WTC11 (cell line): ENCODE measurements around the gene HLCS. TPM values are rescaled to one million over a fixed set of nuclear protein-coding genes. Genes with fewer than 3 reads are reported as not detected.

Experiments
- ATAC-seq: fragments of 200-7000 bp; cut with Tn5 transposase; 2 replicates; pipeline ENCODE4 v1.10.0; 2021; ENCODE audit warnings: mild to moderate bottlenecking, moderate library complexity
- CTCF ChIA-PET: fragments of 300-600 bp; sonication (Branson Sonifier 250); formaldehyde crosslinking; loops from one replicate; lab custom pipeline; 2021; ENCODE audit warnings: antibody characterized with exemption; lab: Charles Lee
- POLR2A ChIA-PET: fragments of 350-600 bp; sonication (Branson Sonifier 250); formaldehyde crosslinking; loops from one replicate; lab custom pipeline; 2021; ENCODE audit warnings: antibody characterized with exemption; lab: Charles Lee
- DNase-seq: peaks from one replicate; pipeline ENCODE4 v3.0.0; 2021; ENCODE audit warnings: low spot score
- H3K27ac Mint-ChIP-seq: 2 replicates; pipeline ENCODE4 v1.8.0; 2021; ENCODE audit warnings: mixed read lengths
- H3K27me3 Mint-ChIP-seq: 2 replicates; pipeline ENCODE4 v1.8.0; 2021; ENCODE audit warnings: low read depth, mild to moderate bottlenecking, moderate library complexity, mixed read lengths
- H3K36me3 Mint-ChIP-seq: 2 replicates; pipeline ENCODE4 v1.8.0; 2021; ENCODE audit warnings: mixed read lengths
- H3K4me1 Mint-ChIP-seq: 2 replicates; pipeline ENCODE4 v1.8.0; 2022; ENCODE audit warnings: mixed read lengths
- H3K4me3 Mint-ChIP-seq: 2 replicates; pipeline ENCODE4 v1.8.0; 2021; ENCODE audit warnings: mild to moderate bottlenecking, moderate library complexity, mixed read lengths
- H3K9me3 Mint-ChIP-seq: 2 replicates; pipeline ENCODE4 v1.8.0; 2021; ENCODE audit warnings: mixed read lengths
- AR ChIP-seq: fragments of 250-450 bp; sonication (Bioruptor Pico); IDR thresholded peaks from 2 replicates; pipeline ENCODE4 v1.9.0; 2021; ENCODE audit warnings: mild to moderate bottlenecking
- ARID4B ChIP-seq: sonication (generic); formaldehyde crosslinking; IDR thresholded peaks from 2 replicates; pipeline ENCODE4 v1.8.0; 2023; ENCODE audit warnings: missing genetic modification reagents, mild to moderate bottlenecking, borderline replicate concordance
- CDX4 ChIP-seq: fragments of 250-450 bp; sonication (Bioruptor Pico); IDR thresholded peaks from 2 replicates; pipeline ENCODE4 v1.9.0; 2021; ENCODE audit warnings: moderate library complexity, mild to moderate bottlenecking, inconsistent platforms, borderline replicate concordance
- CTCF ChIP-seq: fragments of 200-600 bp; IDR thresholded peaks from 2 replicates; pipeline ENCODE4 v1.8.0; 2022; ENCODE audit warnings: antibody characterized with exemption
- IRF1 ChIP-seq: sonication (generic); formaldehyde crosslinking; IDR thresholded peaks from 2 replicates; pipeline ENCODE4 v1.8.0; 2023; ENCODE audit warnings: missing genetic modification reagents
- IRF2 ChIP-seq: sonication (generic); formaldehyde crosslinking; IDR thresholded peaks from 2 replicates; pipeline ENCODE4 v1.8.0; 2022; ENCODE audit warnings: low read depth, missing genetic modification reagents, borderline replicate concordance
- JAZF1 ChIP-seq: fragments of 250-450 bp; sonication (Bioruptor Pico); IDR thresholded peaks from 2 replicates; pipeline ENCODE4 v1.9.0; 2021; ENCODE audit warnings: moderate library complexity, mild to moderate bottlenecking, inconsistent platforms
- MYBL2 ChIP-seq: sonication (generic); formaldehyde crosslinking; IDR thresholded peaks from 2 replicates; pipeline ENCODE4 v1.8.1; 2023; ENCODE audit warnings: mild to moderate bottlenecking, moderate library complexity, missing genetic modification reagents
- NFATC4 ChIP-seq: fragments of 250-450 bp; sonication (Bioruptor Pico); IDR thresholded peaks from 2 replicates; pipeline ENCODE4 v1.9.0; 2021; ENCODE audit warnings: mild to moderate bottlenecking
- NR2C2 ChIP-seq: sonication (generic); formaldehyde crosslinking; IDR thresholded peaks from 2 replicates; pipeline ENCODE4 v1.8.0; 2022; ENCODE audit warnings: mild to moderate bottlenecking, missing genetic modification reagents
- NR3C1 ChIP-seq: sonication (generic); formaldehyde crosslinking; conservative IDR thresholded peaks from 2 replicates; pipeline ENCODE4 v1.8.1; 2023; ENCODE audit warnings: low read depth, mild to moderate bottlenecking, missing genetic modification reagents
- RORB ChIP-seq: fragments of 250-450 bp; sonication (Bioruptor Pico); IDR thresholded peaks from 2 replicates; pipeline ENCODE4 v1.9.0; 2021; ENCODE audit warnings: mild to moderate bottlenecking
- TP53 ChIP-seq: sonication (generic); formaldehyde crosslinking; IDR thresholded peaks from 2 replicates; pipeline ENCODE4 v1.8.1; 2023; ENCODE audit warnings: mild to moderate bottlenecking, missing genetic modification reagents
- total RNA-seq: library from RNA; stranded (reverse); gene quantifications from 3 replicates; pipeline ENCODE4 v1.2.3, GENCODE V29; 2021
- TF ChIP-seq, protein P1 (sequence below): sonication (generic); formaldehyde crosslinking; IDR thresholded peaks from 2 replicates; pipeline ENCODE4 v1.8.0; 2023; ENCODE audit warnings: mild to moderate bottlenecking, missing genetic modification reagents
- TF ChIP-seq, protein P2 (sequence below): sonication (generic); formaldehyde crosslinking; IDR thresholded peaks from 2 replicates; pipeline ENCODE4 v1.8.1; 2023; ENCODE audit warnings: mild to moderate bottlenecking, missing genetic modification reagents
- TF ChIP-seq, protein P3 (sequence below): sonication (generic); formaldehyde crosslinking; IDR thresholded peaks from 2 replicates; pipeline ENCODE4 v1.8.0; 2022; ENCODE audit warnings: mild to moderate bottlenecking, missing genetic modification reagents
- TF ChIP-seq, protein P4 (sequence below): sonication (generic); formaldehyde crosslinking; IDR thresholded peaks from 2 replicates; pipeline ENCODE4 v1.8.1; 2023; ENCODE audit warnings: mild to moderate bottlenecking, missing genetic modification reagents

The HLCS gene
- total RNA-seq, 1 experiment from 2014 or later = 9.3 TPM

- TF ChIP-seq ARID4B (CRISPR knock-in tag) (no peak), IRF2 (CRISPR knock-in tag) (no peak), MYBL2 (CRISPR knock-in tag) (no peak), CTCF (no peak), RORB (CRISPR knock-in tag) (no peak), NR3C1 (CRISPR knock-in tag) (no peak), NR2C2 (CRISPR knock-in tag) (no peak)
- TF ChIP-seq, protein P1, sequence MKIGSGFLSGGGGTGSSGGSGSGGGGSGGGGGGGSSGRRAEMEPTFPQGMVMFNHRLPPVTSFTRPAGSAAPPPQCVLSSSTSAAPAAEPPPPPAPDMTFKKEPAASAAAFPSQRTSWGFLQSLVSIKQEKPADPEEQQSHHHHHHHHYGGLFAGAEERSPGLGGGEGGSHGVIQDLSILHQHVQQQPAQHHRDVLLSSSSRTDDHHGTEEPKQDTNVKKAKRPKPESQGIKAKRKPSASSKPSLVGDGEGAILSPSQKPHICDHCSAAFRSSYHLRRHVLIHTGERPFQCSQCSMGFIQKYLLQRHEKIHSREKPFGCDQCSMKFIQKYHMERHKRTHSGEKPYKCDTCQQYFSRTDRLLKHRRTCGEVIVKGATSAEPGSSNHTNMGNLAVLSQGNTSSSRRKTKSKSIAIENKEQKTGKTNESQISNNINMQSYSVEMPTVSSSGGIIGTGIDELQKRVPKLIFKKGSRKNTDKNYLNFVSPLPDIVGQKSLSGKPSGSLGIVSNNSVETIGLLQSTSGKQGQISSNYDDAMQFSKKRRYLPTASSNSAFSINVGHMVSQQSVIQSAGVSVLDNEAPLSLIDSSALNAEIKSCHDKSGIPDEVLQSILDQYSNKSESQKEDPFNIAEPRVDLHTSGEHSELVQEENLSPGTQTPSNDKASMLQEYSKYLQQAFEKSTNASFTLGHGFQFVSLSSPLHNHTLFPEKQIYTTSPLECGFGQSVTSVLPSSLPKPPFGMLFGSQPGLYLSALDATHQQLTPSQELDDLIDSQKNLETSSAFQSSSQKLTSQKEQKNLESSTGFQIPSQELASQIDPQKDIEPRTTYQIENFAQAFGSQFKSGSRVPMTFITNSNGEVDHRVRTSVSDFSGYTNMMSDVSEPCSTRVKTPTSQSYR = no peak
Observed at GRCh38 chr21:36718951-36719501, 247.4 kb downstream of the HLCS start (continued).

GRCh38 chr21:36717976-36718375 is 248.5 kb downstream of the HLCS start:
- H3K27me3 Mint-ChIP-seq = peaks cover 26% of the 10 kb centered on the region
- peaks cover 17% of the 10 kb centered on the region for H3K4me1 Mint-ChIP-seq
- H3K27ac Mint-ChIP-seq = peak overlapping the region; percentile 49; the same call in 1 of the 2 replicates
- ATAC-seq = peak; percentile 26; the same call in 1 of the 2 replicates
- no peaks in the 10 kb centered on the region for H3K9me3 Mint-ChIP-seq
- POLR2A ChIA-PET = interaction anchor here (0.5 kb wide), 1 partner anchor 16 kb away, joined by 3 read pairs; no protein-coding TSS in a partner anchor
- H3K36me3 Mint-ChIP-seq = no peaks in the 10 kb centered on the region
- DNase-seq = no peak
- CTCF ChIA-PET = interaction anchor here (0.7 to 1.8 kb wide), 3 partner anchors 8 to 199 kb away, joined by 4 to 7 read pairs (median 4); no protein-coding TSS in a partner anchor
- no peak overlapping the region for H3K4me3 Mint-ChIP-seq
- TF ChIP-seq NFATC4 (no peak), AR (CRISPR knock-in tag) (no peak), CDX4 (CRISPR knock-in tag) (no peak), IRF1 (CRISPR knock-in tag) (no peak), TP53 (CRISPR knock-in tag) (no peak), JAZF1 (CRISPR knock-in tag) (no peak)
- TF ChIP-seq, protein P2, sequence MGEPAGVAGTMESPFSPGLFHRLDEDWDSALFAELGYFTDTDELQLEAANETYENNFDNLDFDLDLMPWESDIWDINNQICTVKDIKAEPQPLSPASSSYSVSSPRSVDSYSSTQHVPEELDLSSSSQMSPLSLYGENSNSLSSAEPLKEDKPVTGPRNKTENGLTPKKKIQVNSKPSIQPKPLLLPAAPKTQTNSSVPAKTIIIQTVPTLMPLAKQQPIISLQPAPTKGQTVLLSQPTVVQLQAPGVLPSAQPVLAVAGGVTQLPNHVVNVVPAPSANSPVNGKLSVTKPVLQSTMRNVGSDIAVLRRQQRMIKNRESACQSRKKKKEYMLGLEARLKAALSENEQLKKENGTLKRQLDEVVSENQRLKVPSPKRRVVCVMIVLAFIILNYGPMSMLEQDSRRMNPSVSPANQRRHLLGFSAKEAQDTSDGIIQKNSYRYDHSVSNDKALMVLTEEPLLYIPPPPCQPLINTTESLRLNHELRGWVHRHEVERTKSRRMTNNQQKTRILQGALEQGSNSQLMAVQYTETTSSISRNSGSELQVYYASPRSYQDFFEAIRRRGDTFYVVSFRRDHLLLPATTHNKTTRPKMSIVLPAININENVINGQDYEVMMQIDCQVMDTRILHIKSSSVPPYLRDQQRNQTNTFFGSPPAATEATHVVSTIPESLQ (CRISPR knock-in tag) = no peak
- TF ChIP-seq, protein P3, sequence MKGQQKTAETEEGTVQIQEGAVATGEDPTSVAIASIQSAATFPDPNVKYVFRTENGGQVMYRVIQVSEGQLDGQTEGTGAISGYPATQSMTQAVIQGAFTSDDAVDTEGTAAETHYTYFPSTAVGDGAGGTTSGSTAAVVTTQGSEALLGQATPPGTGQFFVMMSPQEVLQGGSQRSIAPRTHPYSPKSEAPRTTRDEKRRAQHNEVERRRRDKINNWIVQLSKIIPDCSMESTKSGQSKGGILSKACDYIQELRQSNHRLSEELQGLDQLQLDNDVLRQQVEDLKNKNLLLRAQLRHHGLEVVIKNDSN = no peak
- TF ChIP-seq, protein P4, sequence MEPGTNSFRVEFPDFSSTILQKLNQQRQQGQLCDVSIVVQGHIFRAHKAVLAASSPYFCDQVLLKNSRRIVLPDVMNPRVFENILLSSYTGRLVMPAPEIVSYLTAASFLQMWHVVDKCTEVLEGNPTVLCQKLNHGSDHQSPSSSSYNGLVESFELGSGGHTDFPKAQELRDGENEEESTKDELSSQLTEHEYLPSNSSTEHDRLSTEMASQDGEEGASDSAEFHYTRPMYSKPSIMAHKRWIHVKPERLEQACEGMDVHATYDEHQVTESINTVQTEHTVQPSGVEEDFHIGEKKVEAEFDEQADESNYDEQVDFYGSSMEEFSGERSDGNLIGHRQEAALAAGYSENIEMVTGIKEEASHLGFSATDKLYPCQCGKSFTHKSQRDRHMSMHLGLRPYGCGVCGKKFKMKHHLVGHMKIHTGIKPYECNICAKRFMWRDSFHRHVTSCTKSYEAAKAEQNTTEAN = no peak
